Activated CD8-positive, alpha-beta memory T cell treated with anti-CD3 and anti-CD28 coated beads for 24 hours (primary cell): Measurements from ENCODE around the gene CDC42BPG.

ENCODE experiments used
- DNase-seq: peaks from one replicate; pipeline ENCODE4 v3.0.0-alpha.2; 2020

Gene CDC42BPG

DNA sequence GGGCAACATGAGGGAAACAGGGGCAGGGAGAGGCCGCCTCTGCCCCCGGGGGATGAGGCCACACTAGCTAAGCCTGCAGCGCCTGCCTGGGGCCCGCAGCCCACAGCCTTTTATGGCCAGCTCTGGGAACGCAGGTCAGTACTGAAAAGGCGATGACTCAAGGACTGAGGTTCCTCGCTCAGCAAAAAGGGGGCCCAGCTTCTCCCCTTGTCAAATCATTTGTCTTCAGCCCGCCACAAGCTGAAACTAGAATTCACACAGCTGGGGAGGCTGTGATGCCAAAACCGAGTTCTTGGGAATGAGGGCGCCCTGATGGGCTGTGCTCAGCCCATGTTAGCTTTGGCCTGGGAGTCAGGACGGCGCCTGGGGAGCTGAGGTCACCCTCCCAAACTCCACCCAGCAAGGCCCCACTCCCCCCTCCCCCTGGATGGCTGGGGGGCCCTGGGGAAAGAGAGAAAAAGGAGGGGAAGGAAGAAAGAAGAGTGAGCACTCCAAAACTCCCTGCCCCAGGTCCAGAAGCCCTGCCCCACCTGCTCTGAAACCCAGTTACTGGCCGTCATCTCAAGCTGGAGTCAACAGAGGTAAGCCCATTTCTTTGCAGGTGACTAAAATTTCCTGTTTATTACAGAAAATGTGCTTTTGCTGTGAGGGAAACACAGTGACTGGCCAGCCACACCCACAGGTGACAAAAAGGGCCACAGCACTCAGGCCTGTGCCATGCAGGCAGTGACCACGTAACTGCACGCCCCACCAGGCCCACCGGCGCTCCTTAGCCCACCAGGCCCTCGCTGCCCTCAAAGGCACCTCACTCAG lies 20.2 kb upstream of the CDC42BPG start:
- DNase-seq: peak; percentile 86

DNA sequence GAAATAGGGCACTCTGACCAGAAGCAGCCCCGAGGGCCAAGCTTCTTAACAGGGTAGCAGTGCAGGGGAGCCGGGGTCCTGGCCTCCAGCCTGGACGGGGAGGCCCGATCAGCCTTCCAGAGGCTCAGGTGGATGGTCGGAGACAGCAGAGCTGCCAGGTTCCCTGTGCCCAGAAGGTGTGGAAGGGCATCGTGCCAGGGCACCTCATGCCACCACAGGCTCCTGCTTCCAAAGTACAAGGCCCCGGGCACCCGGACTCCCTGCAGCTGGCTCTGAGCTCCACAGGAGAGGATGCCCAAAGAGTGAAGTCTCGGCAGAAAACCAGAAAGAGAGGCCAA lies 19.7 kb upstream of the CDC42BPG start:
- DNase-seq: no peak

- DNase-seq: no peak
Observed at GRCh38 chr11:64863391-64864060, 19.1 kb upstream of the CDC42BPG start.

- DNase-seq: no peak
Observed at GRCh38 chr11:64862987-64863390, 18.5 kb upstream of the CDC42BPG start.

GRCh38 chr11:64861227-64861975 lies 16.9 kb upstream of the CDC42BPG start:
- DNase-seq: no peak

DNA sequence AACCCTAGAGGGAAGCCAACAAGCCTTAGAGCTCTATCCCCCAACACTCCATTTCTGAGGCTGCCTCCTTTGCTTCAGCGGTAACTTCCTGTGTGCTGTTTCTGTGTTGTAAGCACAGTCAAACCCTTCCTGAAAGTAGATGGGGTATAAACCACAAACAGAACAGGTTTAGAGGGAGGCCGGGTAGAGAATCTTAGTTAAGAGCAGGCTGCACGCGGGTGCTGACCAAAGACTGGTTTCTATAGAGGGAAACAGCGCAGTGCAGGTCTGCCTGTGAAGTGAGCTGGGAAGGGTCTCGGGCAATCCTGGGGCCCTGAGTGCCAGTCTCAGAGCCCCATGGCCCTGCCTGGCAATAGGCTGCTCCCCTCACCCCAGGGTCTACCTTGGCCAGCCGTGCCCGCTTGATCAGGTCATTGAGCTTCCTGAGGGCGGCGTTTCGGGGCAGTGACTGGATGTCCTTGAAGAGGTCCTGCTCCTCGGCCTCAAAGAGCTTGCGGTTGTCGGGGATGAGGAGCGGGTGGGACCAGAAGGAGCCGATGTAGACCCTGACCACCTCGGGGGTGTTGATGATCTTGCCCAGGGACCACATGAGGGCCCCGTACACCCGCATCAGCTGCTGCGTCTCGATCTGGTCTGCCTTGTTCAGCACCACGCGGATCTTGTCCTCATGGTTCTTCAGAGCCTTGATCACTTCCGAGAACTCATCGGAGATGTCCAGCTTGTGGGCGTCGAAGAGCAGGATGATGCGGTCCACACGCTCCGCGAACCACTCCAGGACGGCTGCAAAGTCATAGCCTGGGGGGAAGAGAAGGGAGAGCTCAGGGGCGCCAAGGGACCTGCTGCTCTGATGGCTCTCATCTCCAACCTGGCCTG lies 15.3 kb upstream of the CDC42BPG start:
- peak; percentile 86 for DNase-seq

GRCh38 chr11:64858467-64859263 lies 14.2 kb upstream of the CDC42BPG start:
- peak; percentile 85 for DNase-seq

DNA sequence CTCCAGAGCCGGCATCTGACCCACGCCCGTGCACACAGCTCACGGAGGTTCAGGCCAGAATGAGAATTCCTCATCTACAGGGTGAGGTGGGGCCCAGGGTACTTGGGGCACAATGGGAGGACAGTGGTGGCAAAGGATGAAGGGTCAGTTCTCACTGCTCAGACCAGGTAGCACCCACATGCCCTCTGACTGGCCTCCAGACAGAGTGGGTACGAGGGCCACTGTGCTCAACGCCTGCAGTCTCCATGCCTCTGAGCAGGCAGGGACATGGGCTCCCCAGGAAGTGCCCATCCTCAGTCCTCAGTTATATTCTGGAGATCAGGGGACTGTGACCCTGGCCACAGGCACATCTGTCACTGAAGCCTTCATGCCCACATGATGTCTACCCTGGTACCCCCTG lies 13.0 kb upstream of the CDC42BPG start:
- no peak for DNase-seq

- no peak for DNase-seq
Observed at GRCh38 chr11:64856382-64857227, 12.2 kb upstream of the CDC42BPG start.

DNA sequence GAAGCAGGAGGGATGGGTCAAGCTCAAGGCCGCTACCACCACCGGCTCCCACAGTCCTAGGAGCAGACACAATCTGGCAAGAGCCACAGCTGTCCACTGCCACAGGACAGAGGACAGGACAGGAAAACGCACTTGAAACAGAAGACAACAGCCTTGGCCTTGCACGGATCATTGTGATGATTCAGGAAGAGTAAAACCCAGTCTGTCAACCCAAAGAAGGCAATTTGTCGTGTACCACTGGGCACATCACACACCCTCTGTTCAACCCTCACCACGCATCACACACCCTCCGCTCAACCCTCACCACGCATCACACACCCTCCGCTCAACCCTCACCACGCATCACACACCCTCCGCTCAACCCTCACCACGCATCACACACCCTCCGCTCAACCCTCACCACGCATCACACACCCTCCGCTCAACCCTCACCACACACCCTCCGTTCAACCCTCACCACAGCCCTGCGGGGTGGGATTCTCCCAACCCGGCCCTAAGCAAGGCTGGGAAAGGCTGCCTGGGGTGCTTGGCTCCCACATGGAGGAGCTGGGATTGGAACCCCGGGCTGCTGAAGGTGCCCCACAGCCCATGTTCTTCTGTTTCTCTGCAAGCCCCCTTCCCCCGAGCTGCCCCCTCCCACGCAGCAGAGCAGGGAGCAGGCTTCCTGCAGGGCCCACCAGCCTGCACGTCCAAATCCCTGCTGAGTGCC lies 11.3 kb upstream of the CDC42BPG start:
- DNase-seq: no peak

DNA sequence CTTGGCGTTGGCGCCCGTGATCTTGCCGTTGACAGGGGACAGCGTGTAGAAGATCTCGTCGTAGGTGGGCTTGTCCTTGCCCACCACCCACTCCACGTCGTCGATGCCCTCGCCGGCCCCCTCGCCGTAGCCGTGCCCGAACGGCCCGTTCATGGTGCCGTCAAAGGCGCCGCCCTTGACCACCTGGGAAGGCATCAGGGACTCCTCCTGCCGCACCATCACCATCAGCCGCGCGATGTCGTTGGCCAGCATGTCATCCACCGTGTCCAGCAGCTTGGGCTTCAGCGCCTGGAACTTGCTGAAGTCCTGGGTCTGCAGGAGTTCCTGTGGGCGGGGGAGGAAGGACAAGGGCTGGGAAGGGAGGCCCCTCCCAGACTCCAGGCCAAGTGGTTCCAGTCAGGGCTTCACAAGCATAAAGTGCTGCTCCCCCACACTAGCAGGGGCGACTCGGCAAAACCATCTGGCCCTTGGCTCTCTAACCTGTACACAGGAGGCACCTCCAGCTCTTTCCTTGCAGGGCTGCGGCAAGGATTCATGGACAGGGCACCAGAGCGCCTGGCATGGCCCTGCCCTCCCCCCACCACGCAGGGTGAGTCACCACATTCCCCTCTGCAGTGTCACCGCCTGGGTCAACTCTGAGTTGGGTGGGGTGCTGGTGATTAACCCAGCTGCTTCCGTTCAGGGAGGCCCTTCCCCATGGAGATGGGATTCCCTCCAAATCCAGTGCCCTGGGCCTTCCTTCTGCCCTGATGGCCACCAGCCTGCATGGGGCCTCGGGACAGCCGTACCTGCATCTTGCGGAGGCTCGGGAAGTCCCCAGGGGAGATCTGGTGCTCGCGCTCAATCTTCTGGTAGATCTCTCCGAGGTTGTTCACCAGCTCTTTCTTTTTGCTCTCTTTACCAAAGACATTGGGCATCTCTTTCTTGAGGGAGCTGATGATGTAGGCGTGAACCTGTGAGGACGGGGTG lies 10.4 kb upstream of the CDC42BPG start:
- no peak for DNase-seq

GRCh38 chr11:64854157-64854533 lies 9.7 kb upstream of the CDC42BPG start:
- no peak for DNase-seq

- no peak for DNase-seq
Observed at GRCh38 chr11:64853709-64854108, 9.3 kb upstream of the CDC42BPG start.

GRCh38 chr11:64852804-64853509 lies 8.5 kb upstream of the CDC42BPG start:
- DNase-seq: no peak

GRCh38 chr11:64851831-64852351 lies 7.4 kb upstream of the CDC42BPG start:
- DNase-seq: no peak

DNA sequence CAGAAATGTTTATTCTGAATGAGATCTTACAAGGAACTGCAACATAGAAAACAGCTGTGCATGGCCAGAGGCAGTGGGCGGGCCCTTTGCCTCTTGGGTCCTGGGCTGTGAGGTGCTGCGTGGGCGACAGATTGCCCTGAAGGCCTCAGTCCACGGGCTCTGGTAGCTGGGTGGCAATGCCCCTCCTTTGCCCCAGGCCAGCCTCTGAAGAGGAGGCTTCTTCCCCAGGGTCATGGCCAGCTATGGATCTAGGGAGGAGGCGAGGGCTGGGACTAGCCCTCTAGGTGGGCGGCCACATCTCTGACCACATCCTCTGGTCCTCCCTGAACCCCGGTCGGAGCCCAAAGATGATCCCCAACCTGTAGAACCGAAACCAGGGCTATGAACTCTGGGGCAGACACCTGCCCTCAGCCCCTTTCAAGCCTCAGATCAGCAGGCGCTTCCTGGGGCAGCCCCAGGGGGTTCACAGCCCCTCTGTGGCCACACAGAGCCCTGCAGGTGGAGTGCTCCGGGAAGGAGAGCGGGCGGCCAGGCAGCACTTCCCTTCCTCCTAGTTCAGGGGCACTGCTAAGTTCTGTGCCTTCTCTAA lies 6.6 kb upstream of the CDC42BPG start:
- DNase-seq: no peak

- no peak for DNase-seq
Observed at GRCh38 chr11:64849598-64850356, 5.3 kb upstream of the CDC42BPG start.
